HG02885 (cell line): ENCODE results near the gene ZNF609.
A peak's percentile ranks its signal among the peaks of the same experiment; 100 is the strongest.

ENCODE experiments used
- ATAC-seq: cut with Tn5 transposase; IDR thresholded peaks from one replicate; pipeline ENCODE4 v1.9.1; 2021; ENCODE audit warnings: mild to moderate bottlenecking; ENCODE audit not compliant: unreplicated experiment, poor library complexity

Gene ZNF609

DNA sequence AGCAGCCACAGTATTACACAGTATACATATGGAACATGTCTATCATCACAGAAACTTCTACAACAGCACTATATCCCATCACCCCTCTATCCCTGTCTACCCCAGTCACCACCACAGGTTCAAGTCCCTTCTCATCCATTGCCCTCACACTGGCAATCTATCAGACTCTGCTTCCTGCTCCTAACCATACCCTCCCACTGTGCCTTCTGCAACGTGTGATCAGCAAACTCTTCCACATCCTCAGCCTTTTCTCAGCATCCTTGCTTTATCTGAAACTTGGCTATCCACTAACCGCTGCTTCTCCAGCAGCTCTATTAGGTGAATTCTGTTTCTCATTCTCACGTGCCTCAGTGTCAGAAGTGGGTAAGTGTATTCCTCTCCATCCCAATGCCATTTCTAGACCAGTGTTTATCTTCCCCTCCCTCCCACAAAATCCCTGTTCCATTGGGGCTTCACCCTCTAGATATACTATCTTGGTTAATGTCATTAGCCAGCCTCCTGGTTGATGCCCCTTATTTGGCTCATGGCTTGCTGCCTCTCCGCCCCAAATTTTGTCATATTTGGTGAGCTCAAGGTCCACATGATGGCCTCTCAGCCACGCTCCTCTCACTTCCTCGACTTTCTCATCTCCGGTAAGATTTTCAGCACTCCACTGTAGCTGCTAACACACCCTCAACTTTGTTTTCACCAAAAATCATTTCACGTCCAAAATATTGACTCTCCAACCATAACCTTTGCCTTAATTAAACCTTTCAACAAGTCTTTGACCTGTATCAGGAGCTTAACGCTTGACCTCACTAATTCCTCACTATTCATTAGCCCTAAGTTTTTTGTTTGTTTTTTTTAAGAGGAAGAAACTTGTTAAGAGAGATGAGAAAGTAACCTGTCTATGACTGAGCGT lies 245.9 kb downstream of the ZNF609 start:
- ATAC-seq = no peak

DNA sequence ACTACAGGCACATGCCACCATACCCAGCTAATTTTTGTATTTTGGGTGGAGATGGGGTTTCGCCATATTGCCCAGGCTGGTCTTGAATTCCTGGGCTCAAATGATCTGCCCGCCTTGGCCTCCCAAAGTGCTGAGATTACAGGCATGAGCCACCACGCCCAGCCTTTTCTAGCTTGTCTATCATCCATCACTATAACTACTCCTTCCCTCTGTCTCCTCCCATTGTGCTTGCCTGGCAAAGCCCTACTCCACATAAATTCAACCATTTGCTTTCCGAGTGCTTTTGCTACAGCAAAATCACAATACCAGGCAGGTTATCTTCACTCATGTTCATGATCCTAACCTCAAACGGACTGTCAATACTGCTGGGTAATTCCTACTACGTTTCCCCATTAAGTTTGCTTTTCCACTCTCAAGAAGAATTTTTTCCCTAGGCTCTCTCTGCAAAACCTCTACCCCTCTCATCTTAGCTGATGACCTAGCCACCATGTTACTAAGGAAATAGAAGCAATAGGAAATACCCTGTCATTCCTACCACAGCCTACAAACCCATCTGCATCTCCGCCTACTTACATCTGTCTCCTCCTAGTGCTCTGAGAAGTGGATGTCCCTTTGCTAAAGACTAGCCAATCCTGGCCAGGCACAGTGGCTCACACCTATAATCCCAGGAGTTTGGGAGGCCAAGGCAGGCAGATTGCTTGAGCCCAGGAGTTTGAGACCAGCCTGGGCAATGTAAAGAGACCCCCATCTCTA lies 250.5 kb downstream of the ZNF609 start:
- ATAC-seq = no peak

DNA sequence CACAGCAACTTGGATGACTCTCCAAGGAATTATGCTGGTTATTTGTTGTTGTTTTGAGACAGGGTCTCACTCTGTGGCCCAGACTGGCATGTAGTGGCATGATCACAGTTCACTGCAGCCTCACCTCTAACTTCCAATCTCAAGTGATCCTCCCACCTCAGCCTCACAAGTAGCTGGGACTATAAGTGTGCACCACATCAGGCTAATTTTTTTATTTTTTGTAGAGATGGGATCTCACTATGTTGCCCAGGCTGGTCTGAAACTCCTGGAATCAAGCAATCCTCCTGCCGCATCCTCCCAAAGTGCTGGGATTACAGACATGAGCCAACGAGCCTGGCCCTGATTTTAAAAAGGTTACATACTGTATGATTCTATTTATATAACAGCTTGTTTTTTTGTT lies 252.0 kb downstream of the ZNF609 start:
- no peak for ATAC-seq

DNA sequence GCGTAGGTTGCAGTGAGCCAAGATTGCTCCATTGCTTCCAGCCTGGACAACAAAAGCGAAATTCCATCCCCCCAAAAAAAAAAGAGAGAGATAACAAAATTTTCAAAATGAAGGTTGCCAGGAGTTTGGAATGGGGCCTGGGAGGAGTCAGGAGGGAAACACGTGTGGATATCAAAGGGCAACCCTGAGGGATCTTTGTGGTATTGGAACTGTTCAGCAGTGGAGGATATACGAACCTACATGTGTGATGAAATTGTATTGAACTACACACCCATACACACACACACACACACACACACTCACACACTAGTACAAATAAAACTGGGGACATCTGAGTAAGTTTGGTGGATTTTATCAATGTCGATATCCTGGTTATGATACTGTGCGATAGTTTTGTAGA lies 253.2 kb downstream of the ZNF609 start:
- ATAC-seq = no peak

DNA sequence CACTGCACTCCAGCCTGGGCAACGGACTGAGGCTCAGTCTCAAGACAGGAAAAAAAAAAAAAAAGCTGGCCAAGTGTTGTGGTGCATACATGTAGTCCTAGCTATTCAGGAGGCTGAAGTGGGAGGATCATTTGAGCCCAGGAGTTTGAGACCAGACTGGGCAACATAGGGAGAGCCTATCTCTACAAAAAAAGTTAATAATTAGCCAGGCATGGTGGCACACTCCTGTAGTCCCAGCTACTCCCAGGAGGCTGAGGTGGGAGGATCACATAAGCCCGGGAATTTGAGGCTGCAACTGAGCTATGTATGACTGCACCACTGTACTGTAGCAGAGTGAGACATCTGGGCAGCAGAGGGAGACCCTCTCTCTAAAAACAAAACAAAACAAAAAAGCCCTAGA lies 256.1 kb downstream of the ZNF609 start:
- no peak for ATAC-seq

DNA sequence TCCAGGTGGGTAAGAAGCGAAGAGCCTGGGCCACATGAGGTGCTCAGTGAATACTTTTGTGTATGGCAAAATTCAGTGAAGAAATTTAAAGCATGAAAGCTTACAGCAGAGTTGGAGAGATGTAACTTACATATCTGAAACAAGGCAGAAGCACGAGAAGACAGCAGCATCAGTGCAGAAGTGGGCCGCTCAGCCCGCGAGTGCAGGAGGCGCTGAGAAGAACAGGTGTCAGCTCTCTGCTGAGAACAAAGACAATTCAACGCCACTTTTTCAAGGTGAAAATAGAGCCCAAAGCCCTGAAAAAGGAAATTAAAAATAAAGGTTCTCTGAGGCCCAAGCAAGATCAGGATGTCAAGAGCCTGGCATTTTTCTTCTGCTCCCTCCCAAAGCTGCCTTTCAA lies 256.8 kb downstream of the ZNF609 start:
- ATAC-seq = no peak

DNA sequence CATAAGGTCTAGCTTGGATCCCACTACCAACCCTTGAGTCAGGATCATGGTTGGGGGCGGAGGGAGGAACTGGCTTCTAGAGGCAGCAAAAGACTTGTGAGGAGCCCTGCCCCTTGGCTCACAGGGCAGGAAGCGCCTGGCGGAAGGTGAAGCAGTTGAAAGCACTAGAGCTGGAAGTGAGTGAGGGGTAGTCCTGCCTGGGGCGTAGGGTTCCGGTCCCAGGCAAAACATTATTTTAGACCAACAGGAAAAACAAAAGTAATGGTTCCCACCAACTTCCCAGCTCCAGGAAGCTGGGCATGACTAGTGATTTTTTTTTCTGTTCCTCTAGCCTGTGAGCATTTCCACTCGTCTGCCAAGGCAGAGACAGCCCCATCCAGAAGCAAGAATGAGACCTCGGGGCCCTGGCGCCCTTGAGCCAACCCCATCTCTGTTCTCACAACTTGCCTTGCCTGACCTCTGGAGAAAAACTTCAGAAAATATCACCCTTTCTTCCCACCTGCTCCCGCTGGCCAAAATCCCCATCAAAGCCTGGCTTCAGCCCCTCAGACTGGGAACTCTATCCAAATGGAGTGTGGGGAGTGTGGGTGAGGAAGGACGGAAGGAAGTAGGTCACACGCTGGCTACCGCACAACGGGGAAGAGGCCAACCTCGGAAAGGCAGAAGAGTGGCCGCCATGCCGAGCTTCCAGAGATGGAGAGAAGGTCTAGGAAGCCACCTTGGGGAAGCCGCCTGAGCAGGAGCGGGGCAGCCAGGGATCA lies 257.5 kb downstream of the ZNF609 start:
- ATAC-seq = no peak

DNA sequence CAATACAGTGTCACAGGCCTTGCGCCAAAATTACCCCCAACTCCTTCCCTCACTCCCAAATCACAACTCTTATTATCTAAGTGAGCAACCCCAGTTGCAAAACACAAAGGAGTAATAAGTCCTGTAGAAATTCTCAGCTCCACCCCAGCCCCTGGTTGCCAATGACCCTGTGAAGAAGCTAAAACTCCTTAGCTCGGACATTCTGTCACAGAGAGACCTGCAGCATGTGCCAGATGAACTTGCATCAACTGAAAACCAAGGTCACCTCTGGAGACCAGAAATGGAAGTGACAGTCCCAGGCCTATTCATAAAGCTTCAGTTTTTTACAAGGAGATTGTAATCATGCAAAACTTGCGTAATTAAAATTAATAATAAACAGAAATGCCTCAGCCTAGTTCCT lies 259.8 kb downstream of the ZNF609 start:
- no peak for ATAC-seq

DNA sequence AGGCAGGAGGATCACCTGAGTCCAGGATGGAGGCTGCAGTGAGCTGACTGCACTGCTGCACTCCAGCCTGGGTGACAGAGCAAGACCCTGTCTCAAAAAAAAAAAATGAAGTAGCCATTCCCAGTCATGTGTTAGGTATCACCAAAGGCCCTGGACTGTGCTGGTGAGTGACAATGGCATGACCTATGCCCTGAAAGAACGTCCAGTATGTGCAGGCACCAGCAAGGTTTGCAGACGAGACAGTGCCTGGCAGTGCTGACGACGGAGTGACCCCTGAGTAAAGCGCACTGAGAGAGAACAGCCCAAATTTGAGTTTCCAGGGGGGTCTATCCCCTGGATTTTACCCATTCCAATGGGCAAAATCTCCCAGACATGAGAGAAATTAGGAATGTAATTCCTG lies 269.8 kb downstream of the ZNF609 start:
- no peak for ATAC-seq

DNA sequence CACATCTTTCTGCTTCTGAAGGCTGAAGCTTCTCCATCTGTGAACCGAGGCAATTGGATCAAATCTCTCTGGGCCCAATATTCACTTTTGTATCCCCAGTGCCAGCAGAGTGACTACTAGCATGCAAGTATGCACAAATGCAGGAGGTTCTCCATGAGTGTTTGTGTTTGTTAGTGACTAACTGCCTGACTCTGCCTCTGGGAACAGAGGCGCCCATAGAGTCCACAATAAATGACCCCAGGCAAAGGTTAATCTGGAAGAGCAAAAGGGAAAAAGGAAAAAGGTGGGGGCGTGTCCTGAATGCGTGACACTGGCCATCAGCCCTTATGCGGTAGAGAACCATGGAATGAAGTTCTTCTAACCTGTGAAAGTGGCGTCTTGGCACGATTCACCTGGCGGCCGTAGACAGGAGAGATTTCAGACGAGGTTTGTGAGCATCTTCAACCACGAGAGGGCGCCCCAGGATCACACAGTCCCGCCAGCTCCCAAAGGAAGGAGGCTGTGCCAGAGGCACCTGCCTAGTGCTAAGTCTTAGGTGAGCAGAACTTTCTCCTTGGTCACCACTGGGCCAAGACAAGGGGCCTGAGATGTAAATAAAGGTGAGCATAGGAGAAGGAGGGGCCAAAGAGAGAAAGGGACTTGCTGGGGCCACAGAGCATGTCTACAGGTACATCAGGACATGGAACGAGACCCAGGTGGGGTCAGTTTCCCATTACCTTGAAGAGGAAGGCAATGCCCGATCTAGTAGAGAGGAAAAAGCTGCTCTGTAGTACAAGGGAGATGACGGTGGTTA lies 270.8 kb downstream of the ZNF609 start:
- ATAC-seq = peak; percentile 50

DNA sequence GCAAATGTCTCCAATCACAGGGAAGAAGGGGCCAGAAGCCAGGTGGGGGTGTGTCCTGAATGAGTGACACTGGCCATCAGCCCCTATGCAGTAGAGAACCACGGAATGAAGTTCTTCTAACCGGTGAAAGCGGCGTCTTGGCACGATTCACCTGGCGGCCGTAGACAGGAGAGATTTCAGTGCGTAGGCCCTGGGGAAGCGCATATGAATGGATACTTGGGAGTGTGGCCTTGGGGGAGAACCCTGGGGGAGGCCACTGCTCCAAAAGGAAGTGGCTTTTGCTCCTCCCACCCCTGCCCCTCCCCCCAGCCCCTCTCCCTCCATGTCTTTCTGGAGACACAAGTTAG lies 271.4 kb downstream of the ZNF609 start:
- ATAC-seq = no peak

DNA sequence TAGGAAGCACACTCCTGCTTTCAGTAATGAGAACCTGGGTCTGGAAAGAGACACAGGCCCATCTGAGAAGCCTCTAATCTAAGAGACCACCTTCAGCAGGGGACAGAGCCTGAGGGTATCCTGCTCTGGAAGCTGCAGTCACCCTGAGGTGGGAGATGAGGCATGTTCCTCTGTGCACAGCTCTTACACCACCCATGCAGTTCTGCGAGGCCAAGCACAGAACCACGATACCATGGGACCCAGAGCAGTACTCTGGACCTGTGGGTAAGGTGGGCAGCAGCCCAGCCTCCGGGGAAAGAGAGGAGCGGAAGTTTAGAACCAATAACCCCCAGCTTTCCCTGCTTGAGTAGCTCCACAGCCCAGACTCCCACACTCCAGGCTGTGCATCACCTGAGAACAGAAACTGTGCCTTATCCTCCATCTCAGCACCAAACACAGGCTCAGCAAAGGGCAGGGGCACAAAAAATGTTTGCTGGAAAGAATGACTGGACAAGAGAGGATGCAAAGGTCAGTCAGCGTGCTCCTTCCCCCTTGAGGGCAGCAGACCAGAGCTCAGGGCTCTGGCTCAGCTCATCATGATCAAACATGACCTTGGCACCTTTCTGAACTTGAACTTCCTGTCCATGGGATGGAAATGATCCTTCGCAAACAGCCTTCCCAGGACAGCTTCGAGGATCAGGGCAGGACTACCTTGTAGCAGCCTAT lies 271.9 kb downstream of the ZNF609 start:
- ATAC-seq = no peak
